ENCODE measurements around the gene CDCA7L. TPM values are rescaled to one million over a fixed set of nuclear protein-coding genes. Genes with fewer than 3 reads are reported as not detected.

CDCA7L gene
- polyA plus RNA-seq, 1 of the 3 experiments (the other 2 are of a cell fraction), result 18.4 TPM

DNA sequence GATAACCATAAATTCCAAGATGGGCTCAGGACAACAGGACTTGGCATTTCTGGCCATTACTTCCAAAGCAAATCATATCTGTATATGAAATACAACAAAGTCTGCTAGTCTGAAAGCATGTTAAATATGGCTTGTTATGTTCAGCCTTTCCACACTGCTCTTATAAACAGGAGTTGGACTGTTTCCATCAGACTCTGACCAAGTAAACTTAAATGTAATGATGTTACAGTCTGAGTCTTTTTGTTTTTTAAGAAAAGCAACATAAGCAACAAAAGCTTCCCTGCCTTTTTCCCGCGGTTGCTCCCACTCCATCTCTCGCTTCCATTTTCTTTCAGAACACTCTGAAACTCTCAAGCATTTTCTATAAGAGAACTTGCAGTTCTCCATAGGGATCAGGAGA lies 8.1 kb upstream of the CDCA7L start:
- no peaks in the 10 kb centered on the region for H3K36me3 ChIP-seq (replicated peaks in 1 of 2; ENCODE audit: control insufficient read depth in 1 of 2, insufficient read depth in 2 of 2, low read length in 1 of 2)
- WGBS (ENCODE audit: low lambda C conversion rate), result 71% methylated on average over 3 of the region's 3 CpGs
- no peaks in the 10 kb centered on the region for H3K9me2 ChIP-seq
- H3K4me1 ChIP-seq (ENCODE audit: control insufficient read depth in 1 of 2, insufficient read depth in 2 of 2, low read depth in 1 of 2, low read length in 1 of 2), result no peaks in the 10 kb centered on the region
- H3K4me2 ChIP-seq, result no peak overlapping the region
- no peak overlapping the region for H3K4me3 ChIP-seq (ENCODE audit: low read depth in 2 of 2, low read length in 1 of 2)
- no peak overlapping the region for H3K27ac ChIP-seq (ENCODE audit: low read depth in 2 of 2, low read length in 1 of 2)
- DNase-seq, result no peak
- ChIA-PET POLR2A (no interaction called here), CTCF (no interaction called here)
- no peaks in the 10 kb centered on the region for H3F3A ChIP-seq (replicated peaks; ENCODE audit: insufficient read depth)
- H3K27me3 ChIP-seq (ENCODE audit: insufficient read depth), result no peaks in the 10 kb centered on the region; the same call in 1 of the 2 replicates
- H2AFZ ChIP-seq (ENCODE audit: low read depth), result no peak overlapping the region
- H3K79me2 ChIP-seq (ENCODE audit: insufficient read depth), result no peaks in the 10 kb centered on the region
- H3K9me3 ChIP-seq, result no peaks in the 10 kb centered on the region
- TF ChIP-seq CHD2 (IDR thresholded peaks at IDR 0.05; ENCODE audit: low read length, partially characterized antibody) (no peak), EZH2phosphoT487 (IDR thresholded peaks at IDR 0.05; ENCODE audit: borderline replicate concordance, low read depth) (no peak), GATA2 (CRISPR knock-in tag; IDR thresholded peaks at IDR 0.05) (no peak), SMC3 (IDR thresholded peaks at IDR 0.05; ENCODE audit: low read depth, low read length) (no peak), FOXM1 (IDR thresholded peaks at IDR 0.05; ENCODE audit: low read depth) (no peak), NRF1 (IDR thresholded peaks at IDR 0.05; ENCODE audit: low read depth, low read length) (no peak), JUND (IDR thresholded peaks at IDR 0.05) (no peak), TEAD4 (IDR thresholded peaks at IDR 0.05; ENCODE audit: borderline replicate concordance, insufficient read depth) (no peak), FOXJ3 (CRISPR knock-in tag; IDR thresholded peaks at IDR 0.05) (no peak), RAD21 (IDR thresholded peaks at IDR 0.05; ENCODE audit: low read length) (no peak), MEF2A (IDR thresholded peaks at IDR 0.05; ENCODE audit: borderline replicate concordance, low read depth) (no peak), MXI1 (IDR thresholded peaks at IDR 0.05; ENCODE audit: low read depth, low read length) (no peak), RCOR1 (IDR thresholded peaks at IDR 0.05; ENCODE audit: low read length) (no peak), FOSL2 (IDR thresholded peaks at IDR 0.05; ENCODE audit: borderline replicate concordance, low read depth) (no peak), NFIC (IDR thresholded peaks at IDR 0.05; ENCODE audit: borderline replicate concordance) (no peak)
- TF ChIP-seq, protein P1, sequence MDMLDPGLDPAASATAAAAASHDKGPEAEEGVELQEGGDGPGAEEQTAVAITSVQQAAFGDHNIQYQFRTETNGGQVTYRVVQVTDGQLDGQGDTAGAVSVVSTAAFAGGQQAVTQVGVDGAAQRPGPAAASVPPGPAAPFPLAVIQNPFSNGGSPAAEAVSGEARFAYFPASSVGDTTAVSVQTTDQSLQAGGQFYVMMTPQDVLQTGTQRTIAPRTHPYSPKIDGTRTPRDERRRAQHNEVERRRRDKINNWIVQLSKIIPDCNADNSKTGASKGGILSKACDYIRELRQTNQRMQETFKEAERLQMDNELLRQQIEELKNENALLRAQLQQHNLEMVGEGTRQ (IDR thresholded peaks at IDR 0.05; ENCODE audit: borderline replicate concordance, low read depth, low read length), result no peak
- TF ChIP-seq, protein P2, sequence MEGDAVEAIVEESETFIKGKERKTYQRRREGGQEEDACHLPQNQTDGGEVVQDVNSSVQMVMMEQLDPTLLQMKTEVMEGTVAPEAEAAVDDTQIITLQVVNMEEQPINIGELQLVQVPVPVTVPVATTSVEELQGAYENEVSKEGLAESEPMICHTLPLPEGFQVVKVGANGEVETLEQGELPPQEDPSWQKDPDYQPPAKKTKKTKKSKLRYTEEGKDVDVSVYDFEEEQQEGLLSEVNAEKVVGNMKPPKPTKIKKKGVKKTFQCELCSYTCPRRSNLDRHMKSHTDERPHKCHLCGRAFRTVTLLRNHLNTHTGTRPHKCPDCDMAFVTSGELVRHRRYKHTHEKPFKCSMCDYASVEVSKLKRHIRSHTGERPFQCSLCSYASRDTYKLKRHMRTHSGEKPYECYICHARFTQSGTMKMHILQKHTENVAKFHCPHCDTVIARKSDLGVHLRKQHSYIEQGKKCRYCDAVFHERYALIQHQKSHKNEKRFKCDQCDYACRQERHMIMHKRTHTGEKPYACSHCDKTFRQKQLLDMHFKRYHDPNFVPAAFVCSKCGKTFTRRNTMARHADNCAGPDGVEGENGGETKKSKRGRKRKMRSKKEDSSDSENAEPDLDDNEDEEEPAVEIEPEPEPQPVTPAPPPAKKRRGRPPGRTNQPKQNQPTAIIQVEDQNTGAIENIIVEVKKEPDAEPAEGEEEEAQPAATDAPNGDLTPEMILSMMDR (IDR thresholded peaks at IDR 0.05), result no peak
- no peaks in the 10 kb centered on the region for H4K20me1 ChIP-seq (ENCODE audit: insufficient read depth)
- H3K9ac ChIP-seq, result no peak overlapping the region
